MM.1S (cell line): ENCODE results near the gene DEPDC1B.

Source experiments
- DNase-seq: peaks from one replicate; pipeline ENCODE4 v3.0.0-alpha.2; 2015
- H2AFZ ChIP-seq: fragments of 300-600 bp; sonication (generic); 2 replicates; pipeline ENCODE4 v1.6.0; 2016; ENCODE audit warnings: antibody characterized with exemption, low read length
- H3F3A ChIP-seq: fragments of 300-600 bp; sonication (generic); 2 replicates; pipeline ENCODE4 v1.6.1; 2016; ENCODE audit warnings: mild to moderate bottlenecking, antibody characterized with exemption, low read length, moderate library complexity, mixed read lengths; ENCODE audit not compliant: insufficient read depth
- H3K27ac ChIP-seq: fragments of 300-600 bp; sonication (generic); 2 replicates; pipeline ENCODE4 v1.5.1; 2016; ENCODE audit warnings: mild to moderate bottlenecking, low read length
- H3K27me3 ChIP-seq: fragments of 300-600 bp; sonication (generic); replicated peaks from 2 replicates; pipeline ENCODE4 v1.6.0; 2016; ENCODE audit warnings: low read length; ENCODE audit not compliant: insufficient read depth
- H3K36me3 ChIP-seq: fragments of 300-600 bp; sonication (generic); replicated peaks from 2 replicates; pipeline ENCODE4 v1.6.1; 2016; ENCODE audit warnings: mild to moderate bottlenecking, low read length, mixed read lengths; ENCODE audit not compliant: insufficient read depth
- H3K4me1 ChIP-seq: fragments of 300-600 bp; sonication (generic); 2 replicates; pipeline ENCODE4 v1.6.1; 2016; ENCODE audit warnings: low read length, mixed read lengths
- H3K4me2 ChIP-seq: fragments of 300-600 bp; sonication (generic); 2 replicates; pipeline ENCODE4 v1.6.0; 2016; ENCODE audit warnings: low read depth, low read length
- H3K4me3 ChIP-seq: fragments of 300-600 bp; sonication (generic); 2 replicates; pipeline ENCODE4 v1.5.1; 2016; ENCODE audit warnings: low read length, mixed read lengths
- H3K79me2 ChIP-seq: fragments of 300-600 bp; sonication (generic); 2 replicates; pipeline ENCODE4 v1.6.1; 2016; ENCODE audit warnings: mixed run types, low read length, mixed read lengths
- H3K9ac ChIP-seq: fragments of 300-600 bp; sonication (generic); 2 replicates; pipeline ENCODE4 v1.6.1; 2016; ENCODE audit warnings: low read length, mixed read lengths
- H3K9me2 ChIP-seq: fragments of 300-600 bp; sonication (generic); replicated peaks from 2 replicates; pipeline ENCODE4 v1.6.1; 2016; ENCODE audit warnings: mild to moderate bottlenecking, low read length, mixed read lengths; ENCODE audit not compliant: insufficient read depth
- H3K9me3 ChIP-seq: fragments of 300-600 bp; sonication (generic); replicated peaks from 2 replicates; pipeline ENCODE4 v1.6.1; 2016; ENCODE audit warnings: mild to moderate bottlenecking, low read length, mixed read lengths; ENCODE audit not compliant: insufficient read depth
- H4K20me1 ChIP-seq: fragments of 300-600 bp; sonication (generic); 2 replicates; pipeline ENCODE4 v1.6.1; 2016; ENCODE audit warnings: mild to moderate bottlenecking, low read length, moderate library complexity, mixed read lengths; ENCODE audit not compliant: insufficient read depth
- EZH2 ChIP-seq: fragments of 300-600 bp; sonication (generic); optimal IDR thresholded peaks from 2 replicates; pipeline ENCODE3; 2017; ENCODE audit warnings: low read depth, mild to moderate bottlenecking, antibody characterized with exemption, low read length, mixed read lengths
- EZH2phosphoT487 ChIP-seq: fragments of 300-600 bp; sonication (generic); IDR thresholded peaks from 2 replicates; pipeline ENCODE4 v1.6.1; 2018; ENCODE audit warnings: antibody characterized with exemption, low read length
- TF ChIP-seq, protein P1 (sequence below): fragments of 300-600 bp; sonication (generic); IDR thresholded peaks from 2 replicates; pipeline ENCODE4 v1.5.1; 2016; ENCODE audit warnings: antibody characterized with exemption, low read length, mixed read lengths

Gene DEPDC1B, protein sequence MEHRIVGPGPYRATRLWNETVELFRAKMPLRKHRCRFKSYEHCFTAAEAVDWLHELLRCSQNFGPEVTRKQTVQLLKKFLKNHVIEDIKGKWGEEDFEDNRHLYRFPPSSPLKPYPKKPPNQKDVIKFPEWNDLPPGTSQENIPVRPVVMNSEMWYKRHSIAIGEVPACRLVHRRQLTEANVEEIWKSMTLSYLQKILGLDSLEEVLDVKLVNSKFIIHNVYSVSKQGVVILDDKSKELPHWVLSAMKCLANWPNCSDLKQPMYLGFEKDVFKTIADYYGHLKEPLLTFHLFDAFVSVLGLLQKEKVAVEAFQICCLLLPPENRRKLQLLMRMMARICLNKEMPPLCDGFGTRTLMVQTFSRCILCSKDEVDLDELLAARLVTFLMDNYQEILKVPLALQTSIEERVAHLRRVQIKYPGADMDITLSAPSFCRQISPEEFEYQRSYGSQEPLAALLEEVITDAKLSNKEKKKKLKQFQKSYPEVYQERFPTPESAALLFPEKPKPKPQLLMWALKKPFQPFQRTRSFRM

DNA sequence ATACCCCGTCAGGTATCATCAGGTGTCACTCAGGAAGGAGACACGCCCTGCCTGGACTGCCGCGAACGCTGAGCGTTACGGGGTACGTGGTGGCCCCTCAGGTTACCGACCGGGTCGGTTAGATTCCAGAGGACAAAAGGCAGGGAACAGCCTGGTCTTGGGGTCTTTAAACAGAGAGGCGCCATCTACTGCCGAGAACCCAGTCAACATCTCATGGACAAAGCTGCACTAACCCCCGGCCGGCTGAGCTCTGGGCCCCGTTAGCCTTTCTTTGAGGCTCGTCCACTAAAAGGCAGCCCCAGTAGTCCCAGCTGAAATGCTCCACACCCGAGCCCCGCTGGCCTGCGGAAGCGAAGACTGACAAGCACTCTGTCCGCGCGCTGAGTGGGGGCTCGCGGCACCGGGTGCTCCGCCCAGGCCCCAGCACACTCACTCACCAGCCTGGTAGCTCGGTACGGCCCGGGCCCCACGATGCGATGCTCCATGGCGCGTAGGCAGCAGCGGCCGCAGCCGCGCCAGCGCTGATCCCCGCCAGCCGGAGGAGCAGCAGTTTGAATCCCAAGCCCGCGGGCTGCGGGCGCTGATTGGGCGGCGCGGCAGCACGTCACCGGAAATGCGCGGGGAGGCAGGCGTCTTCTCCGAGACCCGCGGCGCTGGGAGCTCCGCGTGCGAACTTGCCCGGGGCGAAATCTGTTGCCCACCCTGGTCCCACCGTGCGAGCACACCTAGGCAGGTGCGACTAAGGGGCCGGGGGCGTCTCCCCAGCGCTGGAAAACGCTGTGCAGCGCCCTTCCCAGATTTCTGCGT is at the start of gene DEPDC1B:
DEPDC1B (minus strand) TSS at position 558 of the 807 bp plus-strand sequence; CDS start at position 485, 73 bp downstream.
- Histone ChIP-seq H3K27ac (peak within 1 kb of the TSS; percentile 88), H3K9me3 (no peaks in the 10 kb centered on the region), H3K36me3 (no peaks in the 10 kb centered on the region), H3K4me2 (peak within 1 kb of the TSS; percentile 96), H3K27me3 (0 out of 2 replicates have a peak, but pooled peaks cover 5% of the 10 kb centered on the region), H4K20me1 (no peaks in the 10 kb centered on the region), H2AFZ (peak within 1 kb of the TSS; percentile 100), H3K9me2 (no peaks in the 10 kb centered on the region), H3K9ac (peak within 1 kb of the TSS; percentile 87), H3K4me3 (peak within 1 kb of the TSS; percentile 93), H3K79me2 (peaks cover 47% of the 10 kb centered on the region), H3K4me1 (peaks cover 8% of the 10 kb centered on the region; the same call in 1 of the 2 replicates), H3F3A (peaks cover 11% of the 10 kb centered on the region; the same call in 1 of the 2 replicates)
- peak; percentile 90 for DNase-seq
- TF ChIP-seq EZH2phosphoT487 (no peak), EZH2 (no peak)
- TF ChIP-seq, protein P1, sequence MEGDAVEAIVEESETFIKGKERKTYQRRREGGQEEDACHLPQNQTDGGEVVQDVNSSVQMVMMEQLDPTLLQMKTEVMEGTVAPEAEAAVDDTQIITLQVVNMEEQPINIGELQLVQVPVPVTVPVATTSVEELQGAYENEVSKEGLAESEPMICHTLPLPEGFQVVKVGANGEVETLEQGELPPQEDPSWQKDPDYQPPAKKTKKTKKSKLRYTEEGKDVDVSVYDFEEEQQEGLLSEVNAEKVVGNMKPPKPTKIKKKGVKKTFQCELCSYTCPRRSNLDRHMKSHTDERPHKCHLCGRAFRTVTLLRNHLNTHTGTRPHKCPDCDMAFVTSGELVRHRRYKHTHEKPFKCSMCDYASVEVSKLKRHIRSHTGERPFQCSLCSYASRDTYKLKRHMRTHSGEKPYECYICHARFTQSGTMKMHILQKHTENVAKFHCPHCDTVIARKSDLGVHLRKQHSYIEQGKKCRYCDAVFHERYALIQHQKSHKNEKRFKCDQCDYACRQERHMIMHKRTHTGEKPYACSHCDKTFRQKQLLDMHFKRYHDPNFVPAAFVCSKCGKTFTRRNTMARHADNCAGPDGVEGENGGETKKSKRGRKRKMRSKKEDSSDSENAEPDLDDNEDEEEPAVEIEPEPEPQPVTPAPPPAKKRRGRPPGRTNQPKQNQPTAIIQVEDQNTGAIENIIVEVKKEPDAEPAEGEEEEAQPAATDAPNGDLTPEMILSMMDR, result peak; percentile 37

DNA sequence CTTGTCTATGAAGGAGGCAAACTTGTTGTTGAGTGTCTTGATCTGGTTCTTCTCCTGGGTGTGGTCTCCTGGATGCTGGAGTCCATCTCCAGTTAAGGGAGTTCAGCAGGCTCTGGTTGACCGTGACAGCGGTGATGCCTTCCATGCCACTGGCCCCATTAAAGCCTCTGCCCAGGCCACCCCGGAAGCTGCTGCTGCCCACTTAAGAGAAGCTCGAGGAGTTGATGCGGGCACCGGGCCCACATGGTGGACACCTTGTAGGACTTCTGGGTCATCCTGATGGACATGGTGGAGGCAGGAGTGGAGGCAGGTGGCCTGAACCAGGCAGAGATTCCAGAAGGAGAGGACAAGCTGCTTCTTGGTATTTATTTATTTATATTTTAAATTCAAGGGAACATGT is 44.7 kb upstream of the DEPDC1B start:
- TF ChIP-seq EZH2, result no peak
- TF ChIP-seq EZH2phosphoT487, result no peak
- TF ChIP-seq, protein P1, result no peak
- DNase-seq, result no peak
- Histone ChIP-seq H3K27ac (no peak overlapping the region), H3K9ac (no peak overlapping the region), H3K4me3 (no peak overlapping the region), H3K4me1 (no peaks in the 10 kb centered on the region), H2AFZ (no peak overlapping the region), H3K79me2 (no peaks in the 10 kb centered on the region), H3K27me3 (no peaks in the 10 kb centered on the region), H4K20me1 (no peaks in the 10 kb centered on the region), H3F3A (no peaks in the 10 kb centered on the region), H3K36me3 (no peaks in the 10 kb centered on the region), H3K9me2 (no peaks in the 10 kb centered on the region), H3K4me2 (no peak overlapping the region), H3K9me3 (no peaks in the 10 kb centered on the region)

DNA sequence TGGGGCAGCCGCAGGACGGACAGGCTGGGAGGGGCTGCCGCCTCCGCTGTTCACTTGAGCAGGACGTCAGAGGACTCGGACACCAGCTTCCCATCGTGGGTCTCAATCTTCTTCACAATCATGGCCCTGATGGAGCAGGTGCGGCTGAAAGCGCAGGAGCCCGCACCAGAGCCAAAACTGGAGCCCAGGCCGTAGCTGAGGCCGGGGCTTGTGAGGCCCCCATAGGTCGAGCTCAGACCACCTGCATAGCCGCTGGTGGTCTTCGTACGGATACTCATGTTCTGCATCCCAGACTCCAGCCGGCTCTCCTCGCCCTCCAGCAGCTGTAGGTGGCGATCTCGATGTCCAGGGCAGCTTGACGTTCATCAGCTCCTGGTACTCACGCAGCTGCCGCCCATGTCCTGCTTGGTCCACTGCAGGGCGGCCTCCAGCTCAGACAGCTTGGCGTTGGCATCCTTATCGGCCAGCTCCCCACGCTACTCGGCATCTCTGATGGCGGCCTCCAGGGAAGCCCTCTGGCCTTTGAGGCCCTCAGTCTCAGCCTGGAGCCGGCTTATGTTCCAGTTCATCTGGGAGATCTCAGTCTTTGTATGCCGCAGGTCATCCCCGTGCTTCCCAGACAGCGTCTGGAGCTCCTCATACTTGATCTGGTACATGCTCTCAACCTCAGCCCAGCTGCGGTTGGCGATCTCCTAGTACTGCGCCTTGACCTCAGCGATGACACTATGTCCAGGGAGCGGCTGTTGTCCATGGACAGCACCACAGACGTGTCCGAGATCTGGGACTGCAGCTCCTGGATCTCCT is 43.7 kb upstream of the DEPDC1B start:
- no peak for TF ChIP-seq EZH2phosphoT487
- TF ChIP-seq, protein P1, result no peak
- TF ChIP-seq EZH2, result no peak

More for the DNA sequence above, 43.7 kb upstream of the DEPDC1B start:
- Histone ChIP-seq H3K9me2 (no peaks in the 10 kb centered on the region), H3K4me1 (no peaks in the 10 kb centered on the region), H3F3A (no peaks in the 10 kb centered on the region), H3K9ac (no peak overlapping the region), H3K27ac (no peak overlapping the region), H3K79me2 (no peaks in the 10 kb centered on the region), H3K36me3 (no peaks in the 10 kb centered on the region), H3K27me3 (no peaks in the 10 kb centered on the region), H3K4me2 (no peak overlapping the region), H2AFZ (no peak overlapping the region), H4K20me1 (no peaks in the 10 kb centered on the region), H3K4me3 (no peak overlapping the region), H3K9me3 (no peaks in the 10 kb centered on the region)
- no peak for DNase-seq
